NCI-H345 (cell line): ENCODE data around the gene SGF29.
"Not testable (repeated sequence)": the region's sequence is repeated elsewhere in the genome, so short reads cannot be mapped to it uniquely, and the experiment has no call there.

Source experiments
- DNase-seq: peaks from one replicate; lab custom pipeline; 2025; lab: John Stamatoyannopoulos, UW

Gene SGF29

GRCh38 chr16:28566233-28566925 lies 12.7 kb downstream of the SGF29 start:
- DNase-seq, result not testable (repeated sequence)

- DNase-seq, result no peak
Measured at GRCh38 chr16:28567292-28567691, 13.6 kb downstream of the SGF29 start.

- no peak for DNase-seq
Measured at GRCh38 chr16:28569021-28569420, 15.3 kb downstream of the SGF29 start.

GRCh38 chr16:28569968-28570752 lies 16.4 kb downstream of the SGF29 start:
- no peak for DNase-seq

GRCh38 chr16:28572696-28573510 lies 19.2 kb downstream of the SGF29 start:
- no peak for DNase-seq

GRCh38 chr16:28573738-28574718 lies 20.3 kb downstream of the SGF29 start:
- DNase-seq, result no peak

GRCh38 chr16:28574925-28575324 lies 21.2 kb downstream of the SGF29 start:
- DNase-seq, result no peak

- DNase-seq, result no peak
Measured at GRCh38 chr16:28575446-28576109, 21.9 kb downstream of the SGF29 start.

- no peak for DNase-seq
Measured at GRCh38 chr16:28580726-28581315, 27.1 kb downstream of the SGF29 start.

- no peak for DNase-seq
Measured at GRCh38 chr16:28585674-28586073, 32.0 kb downstream of the SGF29 start.

- DNase-seq, result no peak
Measured at GRCh38 chr16:28586466-28586865, 32.7 kb downstream of the SGF29 start.

- DNase-seq, result no peak
Measured at GRCh38 chr16:28587386-28587785, 33.7 kb downstream of the SGF29 start.

- no peak for DNase-seq
Measured at GRCh38 chr16:28589069-28589468, 35.3 kb downstream of the SGF29 start.

GRCh38 chr16:28589930-28590329 lies 36.2 kb downstream of the SGF29 start:
- DNase-seq, result no peak

GRCh38 chr16:28590384-28591340 lies 36.9 kb downstream of the SGF29 start:
- DNase-seq, result no peak

GRCh38 chr16:28591355-28591754 lies 37.6 kb downstream of the SGF29 start:
- no peak for DNase-seq

GRCh38 chr16:28592511-28592910 lies 38.8 kb downstream of the SGF29 start:
- no peak for DNase-seq

GRCh38 chr16:28592979-28593553 lies 39.3 kb downstream of the SGF29 start:
- no peak for DNase-seq

- DNase-seq, result not testable (repeated sequence)
Measured at GRCh38 chr16:28595451-28595850, 41.7 kb downstream of the SGF29 start.
